ENCODE data around the gene NRIP3. TPM values are rescaled to one million over a fixed set of nuclear protein-coding genes. Genes with fewer than 3 reads are reported as not detected.

NRIP3 gene
- polyA plus RNA-seq, 1 donor (not counting 4 experiments of a cell fraction or from before 2014, with no cell fraction given) = 1.00 TPM

- Histone ChIP-seq H3K4me1 (ENCODE audit: control insufficient read depth, extremely low read depth, insufficient read depth, low read length) (no peaks in the 10 kb centered on the region), H3K27ac (ENCODE audit: control insufficient read depth, insufficient read depth, low read length) (no peak overlapping the region), H3K79me2 (ENCODE audit: control insufficient read depth, insufficient read depth, low read length) (no peaks in the 10 kb centered on the region), H3K36me3 (ENCODE audit: control insufficient read depth in 2 of 2, extremely low read depth in 1 of 2, insufficient read depth in 2 of 2, low read length in 2 of 2) (no peaks in the 10 kb centered on the region), H3K27me3 (ENCODE audit: control insufficient read depth, extremely low read depth, insufficient read depth, low read length) (peaks cover 10% of the 10 kb centered on the region), H3K9me1 (ENCODE audit: control insufficient read depth, extremely low read depth, insufficient read depth, low read length) (no peaks in the 10 kb centered on the region), H3K4me3 (ENCODE audit: control insufficient read depth in 2 of 3, extremely low read depth in 1 of 3, insufficient read depth in 2 of 3, low read depth in 1 of 3, low read length in 3 of 3) (no peak overlapping the region), H3K9ac (ENCODE audit: control insufficient read depth, extremely low read depth, insufficient read depth, low read length) (no peak overlapping the region), H4K20me1 (ENCODE audit: control insufficient read depth, extremely low read depth, insufficient read depth, low read length) (no peaks in the 10 kb centered on the region), H3K4me2 (ENCODE audit: control insufficient read depth, extremely low read depth, insufficient read depth, low read depth, low read length) (no peak overlapping the region), H3K9me3 (ENCODE audit: control insufficient read depth, low read depth, low read length) (peaks cover 4% of the 10 kb centered on the region), H2AFZ (ENCODE audit: control insufficient read depth, low read length) (no peak overlapping the region)
- FAIRE-seq (no peak), DNase-seq (ENCODE audit: low read depth, low spot score) (no peak)
- dilution Hi-C loops (cut with MboI; ENCODE audit: extremely low pct_ligation_motif_present, low sequenced_read_pairs) = no loop called here
- TF ChIP-seq EZH2 (IDR thresholded peaks at IDR 0.05; ENCODE audit: low read length) = no peak
- TF ChIP-seq, protein P1, sequence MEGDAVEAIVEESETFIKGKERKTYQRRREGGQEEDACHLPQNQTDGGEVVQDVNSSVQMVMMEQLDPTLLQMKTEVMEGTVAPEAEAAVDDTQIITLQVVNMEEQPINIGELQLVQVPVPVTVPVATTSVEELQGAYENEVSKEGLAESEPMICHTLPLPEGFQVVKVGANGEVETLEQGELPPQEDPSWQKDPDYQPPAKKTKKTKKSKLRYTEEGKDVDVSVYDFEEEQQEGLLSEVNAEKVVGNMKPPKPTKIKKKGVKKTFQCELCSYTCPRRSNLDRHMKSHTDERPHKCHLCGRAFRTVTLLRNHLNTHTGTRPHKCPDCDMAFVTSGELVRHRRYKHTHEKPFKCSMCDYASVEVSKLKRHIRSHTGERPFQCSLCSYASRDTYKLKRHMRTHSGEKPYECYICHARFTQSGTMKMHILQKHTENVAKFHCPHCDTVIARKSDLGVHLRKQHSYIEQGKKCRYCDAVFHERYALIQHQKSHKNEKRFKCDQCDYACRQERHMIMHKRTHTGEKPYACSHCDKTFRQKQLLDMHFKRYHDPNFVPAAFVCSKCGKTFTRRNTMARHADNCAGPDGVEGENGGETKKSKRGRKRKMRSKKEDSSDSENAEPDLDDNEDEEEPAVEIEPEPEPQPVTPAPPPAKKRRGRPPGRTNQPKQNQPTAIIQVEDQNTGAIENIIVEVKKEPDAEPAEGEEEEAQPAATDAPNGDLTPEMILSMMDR (optimal IDR thresholded peaks at IDR 0.05 in 1 of 3, IDR thresholded peaks at IDR 0.05 in 1 of 3, conservative IDR thresholded peaks at IDR 0.05 in 1 of 3; ENCODE audit: extremely low read depth in 1 of 3, insufficient read depth in 2 of 3, low read length in 3 of 3) = no peak
Observed at GRCh38 chr11:9039863-9040262, 36.1 kb upstream of the NRIP3 start.

DNA sequence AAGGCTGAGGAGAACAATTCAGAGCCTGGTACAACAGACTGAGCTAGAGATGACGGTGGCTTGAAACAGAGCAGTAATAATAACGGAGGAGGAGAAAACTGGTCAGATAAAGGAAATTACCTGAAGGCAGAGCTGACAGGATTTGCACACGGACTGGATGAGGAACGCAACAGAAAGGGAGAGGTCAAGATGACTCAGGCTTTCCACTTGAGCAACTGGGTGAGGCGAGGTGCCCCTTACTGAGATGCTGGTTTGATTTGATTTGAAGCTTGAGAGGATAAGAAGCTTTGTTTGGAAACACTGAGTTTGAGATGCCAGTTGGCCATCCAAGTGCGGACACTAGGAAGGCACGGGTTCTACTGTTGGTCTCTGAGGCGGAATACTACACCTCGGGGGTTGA lies 35.4 kb upstream of the NRIP3 start:
- Histone ChIP-seq H3K27ac (ENCODE audit: control insufficient read depth, insufficient read depth, low read length) (no peak overlapping the region), H3K36me3 (ENCODE audit: control insufficient read depth in 2 of 2, extremely low read depth in 1 of 2, insufficient read depth in 2 of 2, low read length in 2 of 2) (no peaks in the 10 kb centered on the region), H3K4me2 (ENCODE audit: control insufficient read depth, extremely low read depth, insufficient read depth, low read depth, low read length) (no peak overlapping the region), H3K4me1 (ENCODE audit: control insufficient read depth, extremely low read depth, insufficient read depth, low read length) (no peaks in the 10 kb centered on the region), H3K27me3 (ENCODE audit: control insufficient read depth, extremely low read depth, insufficient read depth, low read length) (peaks cover 10% of the 10 kb centered on the region), H4K20me1 (ENCODE audit: control insufficient read depth, extremely low read depth, insufficient read depth, low read length) (no peaks in the 10 kb centered on the region), H3K9me1 (ENCODE audit: control insufficient read depth, extremely low read depth, insufficient read depth, low read length) (no peaks in the 10 kb centered on the region), H3K9me3 (ENCODE audit: control insufficient read depth, low read depth, low read length) (peaks cover 4% of the 10 kb centered on the region), H3K79me2 (ENCODE audit: control insufficient read depth, insufficient read depth, low read length) (no peaks in the 10 kb centered on the region), H3K9ac (ENCODE audit: control insufficient read depth, extremely low read depth, insufficient read depth, low read length) (no peak overlapping the region), H3K4me3 (ENCODE audit: control insufficient read depth in 2 of 3, extremely low read depth in 1 of 3, insufficient read depth in 2 of 3, low read depth in 1 of 3, low read length in 3 of 3) (no peak overlapping the region), H2AFZ (ENCODE audit: control insufficient read depth, low read length) (no peak overlapping the region)
- dilution Hi-C loops (cut with MboI; ENCODE audit: extremely low pct_ligation_motif_present, low sequenced_read_pairs) = no loop called here
- TF ChIP-seq, protein P1 (optimal IDR thresholded peaks at IDR 0.05 in 1 of 3, IDR thresholded peaks at IDR 0.05 in 1 of 3, conservative IDR thresholded peaks at IDR 0.05 in 1 of 3; ENCODE audit: extremely low read depth in 1 of 3, insufficient read depth in 2 of 3, low read length in 3 of 3) = no peak
- TF ChIP-seq EZH2 (IDR thresholded peaks at IDR 0.05; ENCODE audit: low read length) = no peak
- no peak for DNase-seq (ENCODE audit: low read depth, low spot score)
- no peak for FAIRE-seq
